Ascending aorta (tissue), 2 donors: ENCODE results near the gene SRRT. TPM values are rescaled to one million over a fixed set of nuclear protein-coding genes. Genes with fewer than 3 reads are reported as not detected.
A peak's percentile ranks its signal among the peaks of the same experiment; 100 is the strongest.

Experiments
- DNase-seq, 2 donors: peaks; one replicate each; pipeline ENCODE4 v3.0.0-alpha.2; 2019; ENCODE audit warnings: low spot score in 2 of 2
- H3K27ac ChIP-seq, 2 donors: fragments of 200-600 bp; sonication (generic); one replicate each; pipeline ENCODE4 v1.5.1; 2016 to 2017; ENCODE audit warnings: mild to moderate bottlenecking in 1 of 2
- H3K27me3 ChIP-seq: fragments of 200-600 bp; sonication (generic); one replicate; pipeline ENCODE4 v1.5.1; 2017
- H3K36me3 ChIP-seq, 2 donors: fragments of 200-600 bp; sonication (generic); one replicate each; pipeline ENCODE4 v1.5.1; 2016
- H3K4me1 ChIP-seq, 2 donors: fragments of 200-600 bp; sonication (generic); one replicate each; pipeline ENCODE4 v1.5.1; 2016 to 2017; ENCODE audit warnings: mild to moderate bottlenecking in 1 of 2
- H3K4me3 ChIP-seq, 2 donors: fragments of 200-600 bp; sonication (generic); one replicate each; pipeline ENCODE4 v1.5.1; 2016 to 2017; ENCODE audit warnings: mild to moderate bottlenecking in 1 of 2
- H3K9me3 ChIP-seq, 2 donors: fragments of 200-600 bp; sonication (generic); one replicate each; pipeline ENCODE4 v1.5.1; 2016
- intact Hi-C: fragments of 100-400 bp; cut with DNase I; formaldehyde crosslinking; loops from one replicate; pipeline ENCODE4 v1.15.1; 2023
- total RNA-seq: library from RNA; depleted of rRNA; stranded (reverse); fragments of >200 nt; gene quantifications from one replicate; pipeline ENCODE4 v1.1.0, GENCODE V29; 2016
- TF ChIP-seq, protein P1 (sequence below), 3 experiments: fragments of 200-600 bp in 2 of 3; fragments of 450-650 bp in 1 of 3; sonication (generic) in 2 of 3; IDR thresholded peaks; one replicate each; pipeline ENCODE4 v1.5.1; 2016 to 2019; ENCODE audit warnings: antibody characterized with exemption in 3 of 3, mild to moderate bottlenecking in 1 of 3, moderate library complexity in 1 of 3

The SRRT gene
- total RNA-seq, 1 donor from 2014 or later, result 89.2 TPM

DNA sequence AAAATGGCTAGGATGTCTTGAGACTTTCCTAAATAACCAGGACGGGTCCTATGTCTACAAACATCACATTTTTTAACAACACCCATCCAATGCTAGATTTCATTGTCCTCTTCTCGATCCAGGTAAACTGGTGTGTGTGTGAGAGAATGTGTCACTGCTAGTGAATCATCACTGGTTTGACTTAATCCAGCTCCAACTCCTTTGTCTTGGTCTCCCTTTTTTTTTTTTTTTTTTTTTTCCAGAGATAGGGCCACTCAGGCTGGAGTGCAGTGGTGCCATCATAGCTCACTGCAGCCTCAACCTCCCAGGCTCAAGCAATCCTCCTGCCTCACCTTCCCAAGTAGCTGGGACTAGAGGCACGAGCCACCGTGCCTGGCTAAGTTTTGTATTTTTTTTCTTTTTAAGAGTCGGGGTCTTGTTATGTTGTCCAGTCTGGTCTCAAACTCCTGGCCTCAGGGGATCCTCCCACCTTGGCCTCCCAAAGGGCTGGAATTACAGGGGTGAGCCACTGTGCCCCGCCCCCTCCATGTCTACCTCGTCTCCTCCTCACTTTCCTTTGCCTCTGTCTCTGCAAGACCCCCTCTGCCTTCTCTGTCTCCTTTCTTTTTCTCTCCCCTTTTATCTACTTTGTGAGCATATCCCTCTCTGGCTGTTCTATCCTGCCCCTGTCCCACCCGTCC, 16.8 kb downstream of the SRRT start:
- DNase-seq, result no peak
- Histone ChIP-seq H3K27me3 (peaks cover 14% of the 10 kb centered on the region), H3K4me3 (no peak overlapping the region), H3K27ac (no peak overlapping the region), H3K9me3 (no peaks in the 10 kb centered on the region), H3K36me3 (peaks cover 16 to 17% of the 10 kb centered on the region in 2 donors), H3K4me1 (peaks cover 12 to 27% of the 10 kb centered on the region in 2 donors)
- TF ChIP-seq, protein P1, sequence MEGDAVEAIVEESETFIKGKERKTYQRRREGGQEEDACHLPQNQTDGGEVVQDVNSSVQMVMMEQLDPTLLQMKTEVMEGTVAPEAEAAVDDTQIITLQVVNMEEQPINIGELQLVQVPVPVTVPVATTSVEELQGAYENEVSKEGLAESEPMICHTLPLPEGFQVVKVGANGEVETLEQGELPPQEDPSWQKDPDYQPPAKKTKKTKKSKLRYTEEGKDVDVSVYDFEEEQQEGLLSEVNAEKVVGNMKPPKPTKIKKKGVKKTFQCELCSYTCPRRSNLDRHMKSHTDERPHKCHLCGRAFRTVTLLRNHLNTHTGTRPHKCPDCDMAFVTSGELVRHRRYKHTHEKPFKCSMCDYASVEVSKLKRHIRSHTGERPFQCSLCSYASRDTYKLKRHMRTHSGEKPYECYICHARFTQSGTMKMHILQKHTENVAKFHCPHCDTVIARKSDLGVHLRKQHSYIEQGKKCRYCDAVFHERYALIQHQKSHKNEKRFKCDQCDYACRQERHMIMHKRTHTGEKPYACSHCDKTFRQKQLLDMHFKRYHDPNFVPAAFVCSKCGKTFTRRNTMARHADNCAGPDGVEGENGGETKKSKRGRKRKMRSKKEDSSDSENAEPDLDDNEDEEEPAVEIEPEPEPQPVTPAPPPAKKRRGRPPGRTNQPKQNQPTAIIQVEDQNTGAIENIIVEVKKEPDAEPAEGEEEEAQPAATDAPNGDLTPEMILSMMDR (IDR thresholded peaks at IDR 0.05), result no peak
- intact Hi-C loops, result loop anchor here (5.0 kb wide), 1 partner anchor 246 kb away; no protein-coding TSS in a partner anchor

GRCh38 chr7:100892364-100893317, 17.7 kb downstream of the SRRT start:
- intact Hi-C loops, result loop anchor here (5.0 kb wide), 1 partner anchor 245 kb away; no protein-coding TSS in a partner anchor
- TF ChIP-seq, protein P1 (IDR thresholded peaks at IDR 0.05), result no peak
- Histone ChIP-seq H3K4me1 (peaks cover 12 to 27% of the 10 kb centered on the region in 2 donors), H3K9me3 (no peaks in the 10 kb centered on the region), H3K27ac (no peak overlapping the region), H3K27me3 (peaks cover 14% of the 10 kb centered on the region), H3K4me3 (no peak overlapping the region), H3K36me3 (peaks cover 6 to 8% of the 10 kb centered on the region in 2 donors)
- DNase-seq, result no peak

GRCh38 chr7:100893318-100893895, 18.5 kb downstream of the SRRT start:
- Histone ChIP-seq H3K4me1 (peaks cover 12 to 27% of the 10 kb centered on the region in 2 donors), H3K4me3 (no peak overlapping the region), H3K27me3 (peaks cover 14% of the 10 kb centered on the region), H3K36me3 (peaks cover 0 to under 1% of the 10 kb centered on the region in 2 donors), H3K27ac (no peak overlapping the region), H3K9me3 (no peaks in the 10 kb centered on the region)
- TF ChIP-seq, protein P1 (IDR thresholded peaks at IDR 0.05), result no peak
- intact Hi-C loops, result loop anchor here (5.0 kb wide), 1 partner anchor 244 kb away; no protein-coding TSS in a partner anchor
- no peak for DNase-seq

DNA sequence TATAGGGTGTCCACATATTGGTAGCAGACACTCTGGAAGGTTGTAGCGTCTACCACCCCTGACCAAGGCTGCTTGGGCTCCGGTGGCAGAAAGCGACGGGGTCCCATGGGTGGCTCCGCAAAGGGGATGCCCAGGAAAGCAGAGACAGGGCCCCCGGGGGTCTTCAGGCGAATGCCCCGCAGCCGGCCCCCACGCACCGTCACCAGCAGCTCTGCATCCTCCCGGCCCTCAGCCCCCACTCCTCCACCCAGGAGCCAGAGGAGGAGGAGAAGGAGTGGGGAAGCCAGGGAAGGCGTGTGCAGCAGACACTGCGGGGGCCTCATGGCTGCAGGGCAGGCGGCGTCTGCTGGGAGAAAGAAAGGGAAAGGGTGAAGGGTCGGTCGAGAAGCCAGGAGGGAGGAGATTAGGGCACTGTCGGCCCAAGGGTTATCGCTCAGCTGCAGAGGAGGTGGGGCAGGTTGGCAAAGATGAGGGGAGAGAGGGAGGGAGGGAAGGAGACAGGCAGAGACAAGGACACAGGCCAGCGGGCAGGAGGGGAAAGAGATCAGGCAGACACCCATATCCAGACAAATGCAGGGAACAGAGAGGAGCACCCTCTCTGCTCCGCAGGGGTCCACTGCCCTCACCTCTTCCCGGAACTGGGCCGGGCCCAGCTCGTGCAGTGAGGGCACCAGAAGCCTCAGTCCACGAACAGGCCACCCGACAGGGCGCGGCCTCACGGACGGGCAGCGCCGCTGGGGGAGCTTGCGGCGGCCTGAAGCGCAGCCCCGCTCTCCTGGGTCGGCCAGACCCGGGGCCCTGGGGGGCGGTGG, 19.2 kb downstream of the SRRT start:
- intact Hi-C loops, result loop anchor here (5.0 kb wide), 1 partner anchor 243 kb away; no protein-coding TSS in a partner anchor
- TF ChIP-seq, protein P1 (IDR thresholded peaks at IDR 0.05), result no peak
- Histone ChIP-seq H3K4me3 (peak overlapping the region; percentile 46 to 62), H3K27me3 (peaks cover 14% of the 10 kb centered on the region), H3K9me3 (no peaks in the 10 kb centered on the region), H3K36me3 (no peaks in the 10 kb centered on the region), H3K4me1 (peaks cover 7 to 22% of the 10 kb centered on the region in 2 donors), H3K27ac (no peak overlapping the region)
- DNase-seq, result no peak
